Esophagus squamous epithelium (tissue), 5 donors: ENCODE data around the gene COL15A1. TPM values are rescaled to one million over a fixed set of nuclear protein-coding genes. Genes with fewer than 3 reads are reported as not detected.

Experiments
- DNase-seq: peaks from one replicate; lab custom pipeline; 2025; lab: John Stamatoyannopoulos, UW
- H3K27ac ChIP-seq, 4 donors: fragments of 200-600 bp; sonication (generic); one replicate each; pipeline ENCODE4 v1.5.1; 2016 to 2019; ENCODE audit warnings: mild to moderate bottlenecking in 1 of 4
- H3K27me3 ChIP-seq, 4 donors: fragments of 200-600 bp; sonication (generic); 1 replicate in 3 of 4; 2 replicates in 1 of 4; pipeline versions ENCODE4 v1.5.1 to v1.6.0; 2017 to 2021; ENCODE audit warnings: antibody characterized with exemption in 1 of 4
- H3K36me3 ChIP-seq, 3 donors: fragments of 200-600 bp; sonication (generic); one replicate each; pipeline ENCODE4 v1.5.1; 2016 to 2019
- H3K4me1 ChIP-seq, 3 donors: fragments of 200-600 bp; sonication (generic); one replicate each; pipeline ENCODE4 v1.5.1; 2017 to 2019
- H3K4me3 ChIP-seq, 4 donors: fragments of 200-600 bp; sonication (generic); 1 replicate in 3 of 4; 2 replicates in 1 of 4; pipeline ENCODE4 v1.5.1; 2016 to 2019; ENCODE audit warnings: mild to moderate bottlenecking in 2 of 4, moderate library complexity in 1 of 4
- H3K9me3 ChIP-seq, 3 donors: fragments of 200-600 bp; sonication (generic); one replicate each; pipeline ENCODE4 v1.5.1; 2016 to 2019
- CTCF ChIP-seq, 6 experiments: fragments of 450-650 bp in 4 of 6; fragments of 200-600 bp in 2 of 6; sonication (generic) in 2 of 6; IDR thresholded peaks; one replicate each; pipeline ENCODE4 v1.5.1; 2016 to 2019; ENCODE audit warnings: antibody characterized with exemption in 6 of 6, mild to moderate bottlenecking in 4 of 6, moderate library complexity in 4 of 6
- POLR2A ChIP-seq, 4 donors: fragments of 450-650 bp; IDR thresholded peaks; one replicate each; pipeline ENCODE4 v1.6.1; 2017; ENCODE audit warnings: antibody characterized with exemption in 4 of 4, mild to moderate bottlenecking in 4 of 4, moderate library complexity in 3 of 4
- WGBS, 2 donors: methylation state at CpG; one replicate each; pipeline ENCODE4 v1.1.5; 2018; 5-methylcytosine and 5-hydroxymethylcytosine counted together
- intact Hi-C: fragments of 100-400 bp; cut with DNase I; formaldehyde crosslinking; loops from one replicate; pipeline ENCODE4 v1.15.0; 2022
- total RNA-seq, 4 donors: library from RNA; depleted of rRNA; stranded (reverse); fragments of >200 nt; gene quantifications; one replicate each; pipeline ENCODE4 v1.1.0, GENCODE V29; 2016
- donor health status: DM: yes; HTN: yes; CAD: no.

COL15A1 gene
- total RNA-seq, 4 donors from 2014 or later, result 3.4 to 33.2 (median 9.7) TPM

DNA sequence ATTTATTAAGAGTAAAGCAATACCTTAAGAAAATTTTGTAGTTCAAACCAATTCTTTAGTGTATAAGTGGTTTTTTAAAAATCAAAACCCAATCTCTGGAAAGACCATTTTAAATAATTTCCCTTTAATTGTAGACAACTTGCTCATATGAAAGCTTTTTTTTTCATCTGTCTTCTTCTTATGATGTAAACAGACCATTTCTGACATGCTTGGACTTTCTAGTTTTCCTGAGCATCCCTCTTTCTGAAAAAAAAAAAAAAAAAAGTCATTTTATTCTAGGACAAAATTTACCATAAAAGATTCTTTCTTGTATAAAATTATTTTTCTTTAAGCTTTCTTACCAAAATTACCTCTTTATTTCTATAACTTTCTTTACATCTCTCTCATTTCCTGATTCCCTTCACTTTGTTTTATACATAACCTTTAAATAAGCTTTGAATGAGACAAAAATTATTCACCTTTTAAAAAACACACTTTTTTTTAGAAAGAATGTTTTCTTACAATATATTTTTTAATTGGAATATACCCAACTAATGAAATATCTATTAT is 67.5 kb downstream of the COL15A1 start:
- peaks cover 0 to 10% (median 4%) of the 10 kb centered on the region in 3 donors for H3K9me3 ChIP-seq
- DNase-seq, result no peak
- no peak for TF ChIP-seq POLR2A (IDR thresholded peaks at IDR 0.05)
- no peak for TF ChIP-seq CTCF (IDR thresholded peaks at IDR 0.05)
- no peak overlapping the region for H3K27ac ChIP-seq
- intact Hi-C loops, result no loop called here
- H3K4me1 ChIP-seq, result no peaks in the 10 kb centered on the region
- H3K4me3 ChIP-seq, result no peak overlapping the region
- H3K36me3 ChIP-seq, result peaks cover 0 to 14% (median 0%) of the 10 kb centered on the region in 3 donors
- no peaks in the 10 kb centered on the region for H3K27me3 ChIP-seq

DNA sequence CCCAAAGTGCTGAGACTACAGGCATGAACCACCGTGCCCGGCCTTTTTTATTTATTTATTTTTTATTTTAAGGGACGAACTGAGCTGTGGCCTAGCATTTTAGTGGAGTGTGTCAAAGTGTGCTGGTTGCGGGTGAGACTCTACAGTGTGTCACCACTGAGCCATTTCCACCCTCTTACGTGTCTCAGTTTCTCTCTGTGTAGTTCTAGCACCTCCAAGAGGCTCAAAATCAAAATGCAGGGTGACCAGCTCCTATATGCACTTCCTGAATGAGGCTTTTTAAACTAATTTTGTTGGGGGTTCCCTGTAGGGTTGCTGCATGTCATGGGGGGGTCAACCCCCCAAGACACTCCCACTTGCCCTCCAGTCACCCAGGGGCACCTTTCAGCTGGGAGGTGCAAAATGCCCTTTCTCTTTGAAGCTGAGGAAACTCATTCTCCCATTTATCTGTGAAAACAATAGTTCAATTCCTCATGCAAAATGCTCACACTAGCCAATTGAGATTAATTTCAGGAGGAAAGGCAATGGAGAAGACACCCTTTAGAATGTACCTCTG is 69.3 kb downstream of the COL15A1 start:
- no peaks in the 10 kb centered on the region for H3K27me3 ChIP-seq
- 73 to 75% methylated on average over 5 of the region's 5 CpGs for WGBS, 2 donors
- no peaks in the 10 kb centered on the region for H3K4me1 ChIP-seq
- TF ChIP-seq POLR2A (IDR thresholded peaks at IDR 0.05) (no peak), CTCF (IDR thresholded peaks at IDR 0.05) (peak in 2 of 6 experiments; percentile 8 to 13)
- peaks cover 0 to 29% (median 0%) of the 10 kb centered on the region in 3 donors for H3K36me3 ChIP-seq
- intact Hi-C loops, result no loop called here
- no peak overlapping the region for H3K27ac ChIP-seq
- H3K4me3 ChIP-seq, result no peak overlapping the region
- peaks cover 0 to 10% (median 4%) of the 10 kb centered on the region in 3 donors for H3K9me3 ChIP-seq
- no peak for DNase-seq

- H3K9me3 ChIP-seq, result peaks cover 0 to 10% (median 4%) of the 10 kb centered on the region in 3 donors
- H3K4me3 ChIP-seq, result no peak overlapping the region
- no peaks in the 10 kb centered on the region for H3K27me3 ChIP-seq
- H3K27ac ChIP-seq, result no peak overlapping the region
- 49 to 62% methylated on average over 4 of the region's 4 CpGs for WGBS, 2 donors
- intact Hi-C loops, result no loop called here
- TF ChIP-seq CTCF (IDR thresholded peaks at IDR 0.05) (no peak), POLR2A (IDR thresholded peaks at IDR 0.05) (no peak)
- H3K36me3 ChIP-seq, result peaks cover 0 to 29% (median 0%) of the 10 kb centered on the region in 3 donors
- no peaks in the 10 kb centered on the region for H3K4me1 ChIP-seq
- no peak for DNase-seq
Observed at GRCh38 chr9:99013550-99013949, 69.8 kb downstream of the COL15A1 start.

- H3K4me1 ChIP-seq, result peaks cover 0 to 5% (median 0%) of the 10 kb centered on the region in 3 donors
- no peaks in the 10 kb centered on the region for H3K27me3 ChIP-seq
- peaks cover 0 to 4% (median 2%) of the 10 kb centered on the region in 3 donors for H3K9me3 ChIP-seq
- whole genome bisulfite sequencing, 2 donors, result 50 to 60% methylated on average over 1 of the region's 3 CpGs
- peaks cover 0 to 31% (median 0%) of the 10 kb centered on the region in 3 donors for H3K36me3 ChIP-seq
- H3K27ac ChIP-seq, result no peak overlapping the region
- TF ChIP-seq POLR2A (IDR thresholded peaks at IDR 0.05) (no peak), CTCF (IDR thresholded peaks at IDR 0.05) (no peak)
- intact Hi-C loops, result no loop called here
- H3K4me3 ChIP-seq, result no peak overlapping the region
- no peak for DNase-seq
Observed at GRCh38 chr9:99015448-99015847, 71.7 kb downstream of the COL15A1 start.

- Histone ChIP-seq H3K36me3 (peaks cover 0 to 35% (median 0%) of the 10 kb centered on the region in 3 donors), H3K4me1 (peaks cover 0 to 5% (median 0%) of the 10 kb centered on the region in 3 donors), H3K9me3 (peaks cover 0 to 2% (median 0%) of the 10 kb centered on the region in 3 donors), H3K4me3 (no peak overlapping the region), H3K27ac (no peak overlapping the region), H3K27me3 (no peaks in the 10 kb centered on the region)
- intact Hi-C loops, result no loop called here
- TF ChIP-seq POLR2A (IDR thresholded peaks at IDR 0.05) (no peak), CTCF (IDR thresholded peaks at IDR 0.05) (no peak)
- DNase-seq, result no peak
- 40 to 95% methylated on average over 2 to 3 of the region's 4 CpGs for WGBS, 2 donors
Observed at GRCh38 chr9:99015890-99016289, 72.2 kb downstream of the COL15A1 start.
